NB4 (cell line): ENCODE results near the gene GLYR1.

Experiments used
- DNase-seq: peaks from one replicate; pipeline ENCODE4 v3.0.0; 2010; ENCODE audit warnings: low read depth
- H3K4me3 ChIP-seq: one replicate; pipeline ENCODE4 v1.5.1; 2011; ENCODE audit warnings: mild to moderate bottlenecking, low read depth, low read length, moderate library complexity
- CTCF ChIP-seq: IDR thresholded peaks from one replicate; pipeline ENCODE4 v1.5.1; 2012; ENCODE audit warnings: low read depth, low read length
- MYC ChIP-seq: IDR thresholded peaks from 2 replicates; pipeline ENCODE4 v1.6.1; 2011; ENCODE audit warnings: low read depth, low read length
- POLR2A ChIP-seq: IDR thresholded peaks from 2 replicates; pipeline ENCODE4 v1.6.1; 2011; ENCODE audit warnings: mild to moderate bottlenecking; ENCODE audit not compliant: insufficient read length; ENCODE audit errors: extremely low read depth
- TF ChIP-seq, protein P1 (sequence below): IDR thresholded peaks from 2 replicates; pipeline ENCODE4 v1.6.1; 2011; ENCODE audit warnings: low read depth, low read length

The GLYR1 gene

GRCh38 chr16:4837733-4838501 is 9.2 kb downstream of the GLYR1 start:
- TF ChIP-seq, protein P1, sequence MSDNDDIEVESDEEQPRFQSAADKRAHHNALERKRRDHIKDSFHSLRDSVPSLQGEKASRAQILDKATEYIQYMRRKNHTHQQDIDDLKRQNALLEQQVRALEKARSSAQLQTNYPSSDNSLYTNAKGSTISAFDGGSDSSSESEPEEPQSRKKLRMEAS = no peak
- no peak for TF ChIP-seq CTCF
- no peak for TF ChIP-seq POLR2A
- no peak for TF ChIP-seq MYC
- no peak for DNase-seq
- no peak overlapping the region for H3K4me3 ChIP-seq

- TF ChIP-seq MYC (no peak), CTCF (no peak), POLR2A (no peak)
- TF ChIP-seq, protein P1 = no peak
- H3K4me3 ChIP-seq = no peak overlapping the region
Observed at GRCh38 chr16:4836727-4837126, 10.4 kb downstream of the GLYR1 start.

DNA sequence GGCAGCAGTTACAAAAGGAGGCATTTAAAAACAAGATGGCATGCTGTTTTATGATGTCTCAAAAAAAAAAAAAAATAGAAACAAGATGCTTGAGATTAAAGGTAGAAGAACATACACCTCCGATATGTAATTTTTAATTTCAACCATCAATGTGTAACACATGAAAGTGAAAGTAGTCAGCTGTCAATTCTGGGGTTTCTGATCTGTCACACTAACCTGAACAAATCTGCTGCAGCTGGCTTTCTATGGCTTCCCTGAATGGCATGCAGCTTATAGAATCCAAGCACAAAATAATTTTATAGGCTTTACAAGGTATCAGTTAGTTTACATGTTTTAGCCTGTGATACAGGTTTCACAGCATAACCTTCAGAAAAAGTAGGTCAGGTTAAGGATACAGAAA is 13.5 kb downstream of the GLYR1 start:
- TF ChIP-seq MYC = no peak
- TF ChIP-seq, protein P1 = no peak
- TF ChIP-seq CTCF = no peak
- no peak for TF ChIP-seq POLR2A
- H3K4me3 ChIP-seq = no peak overlapping the region
- DNase-seq = no peak

More at GRCh38 chr16:4836727-4837126, 10.4 kb downstream of the GLYR1 start:
- DNase-seq = no peak

DNA sequence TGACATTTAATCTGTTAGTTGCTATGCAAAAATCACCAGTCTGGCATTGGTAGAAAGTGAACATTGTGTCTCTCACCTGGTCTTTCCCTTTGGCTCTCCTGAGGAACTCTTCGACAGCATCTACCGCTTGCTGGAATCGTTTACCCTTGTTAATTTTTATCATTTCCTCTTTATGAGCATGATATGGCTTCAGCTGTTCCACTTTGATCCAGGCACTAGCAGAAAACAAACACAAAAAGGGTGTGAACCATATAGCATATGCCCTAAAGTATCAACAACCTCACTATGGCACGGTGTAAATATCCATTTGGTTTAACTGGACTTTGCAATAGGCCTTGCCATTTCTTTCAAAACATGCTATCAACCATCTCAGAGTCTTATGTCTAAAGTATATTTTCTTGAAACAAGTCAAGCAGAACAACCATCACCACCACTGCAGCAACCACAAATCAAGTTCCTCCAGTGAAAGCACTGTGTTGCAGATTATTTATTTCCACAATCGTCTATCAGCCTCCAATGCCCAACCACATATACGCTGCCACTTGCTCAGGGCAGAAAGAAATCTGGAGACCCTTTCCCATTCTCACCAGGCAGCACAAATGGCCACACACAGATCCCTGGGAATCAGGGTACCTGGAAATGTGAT is 14.3 kb downstream of the GLYR1 start:
- H3K4me3 ChIP-seq = no peak overlapping the region
- TF ChIP-seq CTCF = no peak
- TF ChIP-seq MYC = no peak
- no peak for TF ChIP-seq POLR2A
- TF ChIP-seq, protein P1 = no peak
- no peak for DNase-seq

GRCh38 chr16:4831616-4832015 is 15.5 kb downstream of the GLYR1 start:
- TF ChIP-seq, protein P1 = no peak
- TF ChIP-seq POLR2A (no peak), MYC (no peak), CTCF (no peak)

More at GRCh38 chr16:4831616-4832015, 15.5 kb downstream of the GLYR1 start:
- H3K4me3 ChIP-seq = no peak overlapping the region
- DNase-seq = no peak
